ENCODE data around the gene PRRT1.

GRCh38 chr6:32118782-32119628 lies 32.7 kb downstream of the PRRT1 start:
- TF ChIP-seq SUZ12 (IDR thresholded peaks at IDR 0.05): no peak
- TF ChIP-seq BHLHE40 (IDR thresholded peaks at IDR 0.05; ENCODE audit: borderline replicate concordance): no peak
- TF ChIP-seq ARNT (IDR thresholded peaks at IDR 0.05): no peak

Measured in HEK293T (cell line).